Karpas-422 (cell line): Measurements from ENCODE around the gene B4GALT2. TPM values are rescaled to one million over a fixed set of nuclear protein-coding genes. Genes with fewer than 3 reads are reported as not detected.

Experiments used
- DNase-seq: peaks from one replicate; pipeline ENCODE4 v3.0.0-alpha.2; 2015
- H2AFZ ChIP-seq: fragments of 200-600 bp; sonication (generic); 2 replicates; pipeline ENCODE4 v1.6.1; 2014; ENCODE audit warnings: antibody characterized with exemption, low read length, mixed read lengths
- H3K27ac ChIP-seq: fragments of 200-600 bp; sonication (generic); 2 replicates; pipeline ENCODE4 v1.5.1; 2014; ENCODE audit warnings: mild to moderate bottlenecking, low read length, moderate library complexity
- H3K27me3 ChIP-seq: fragments of 200-600 bp; sonication (generic); 2 replicates; pipeline ENCODE4 v1.6.1; 2014; ENCODE audit warnings: low read length, mixed read lengths
- H3K36me3 ChIP-seq: fragments of 200-600 bp; sonication (generic); 2 replicates; pipeline ENCODE4 v1.6.1; 2014; ENCODE audit warnings: low read length, mixed read lengths; ENCODE audit not compliant: insufficient read depth
- H3K4me1 ChIP-seq: fragments of 200-600 bp; sonication (generic); 2 replicates; pipeline ENCODE4 v1.6.1; 2014; ENCODE audit warnings: mild to moderate bottlenecking, low read length, mixed read lengths
- H3K4me2 ChIP-seq: fragments of 200-600 bp; sonication (generic); 2 replicates; pipeline ENCODE4 v1.6.1; 2014; ENCODE audit warnings: low read length, low read depth, mild to moderate bottlenecking; ENCODE audit not compliant: poor library complexity, severe bottlenecking
- H3K4me3 ChIP-seq: fragments of 200-600 bp; sonication (generic); 2 replicates; pipeline ENCODE4 v1.5.1; 2014; ENCODE audit warnings: mild to moderate bottlenecking, antibody characterized with exemption, low read length, mixed read lengths
- H3K79me2 ChIP-seq: fragments of 200-600 bp; sonication (generic); 2 replicates; pipeline ENCODE4 v1.6.1; 2014; ENCODE audit warnings: mild to moderate bottlenecking, low read length, mixed read lengths
- H3K9ac ChIP-seq: fragments of 200-600 bp; sonication (generic); 2 replicates; pipeline ENCODE4 v1.6.0; 2014; ENCODE audit warnings: low read length
- H3K9me2 ChIP-seq: fragments of 200-600 bp; sonication (generic), shearing (Covaris generic); replicated peaks from 2 replicates; pipeline ENCODE4 v1.6.0; 2014; ENCODE audit warnings: mild to moderate bottlenecking, low read length, moderate library complexity; ENCODE audit not compliant: insufficient read depth
- H3K9me3 ChIP-seq: fragments of 300-700, 200-600 bp; sonication (generic); 2 replicates; pipeline ENCODE4 v1.6.1; 2014; ENCODE audit warnings: low read length, mixed read lengths
- H4K20me1 ChIP-seq: fragments of 200-600 bp; sonication (generic); 2 replicates; pipeline ENCODE4 v1.6.1; 2014; ENCODE audit warnings: mild to moderate bottlenecking, antibody characterized with exemption, low read length, low read depth; ENCODE audit not compliant: insufficient read depth
- total RNA-seq: library from RNA; depleted of rRNA; stranded (reverse); fragments of >200 nt; shearing (Covaris generic); gene quantifications from 2 replicates; pipeline ENCODE4 v1.2.3, GENCODE V29; 2014; ENCODE audit warnings: low replicate concordance

B4GALT2 gene
- total RNA-seq, 1 experiment from 2014 or later = 42.9 TPM

DNA sequence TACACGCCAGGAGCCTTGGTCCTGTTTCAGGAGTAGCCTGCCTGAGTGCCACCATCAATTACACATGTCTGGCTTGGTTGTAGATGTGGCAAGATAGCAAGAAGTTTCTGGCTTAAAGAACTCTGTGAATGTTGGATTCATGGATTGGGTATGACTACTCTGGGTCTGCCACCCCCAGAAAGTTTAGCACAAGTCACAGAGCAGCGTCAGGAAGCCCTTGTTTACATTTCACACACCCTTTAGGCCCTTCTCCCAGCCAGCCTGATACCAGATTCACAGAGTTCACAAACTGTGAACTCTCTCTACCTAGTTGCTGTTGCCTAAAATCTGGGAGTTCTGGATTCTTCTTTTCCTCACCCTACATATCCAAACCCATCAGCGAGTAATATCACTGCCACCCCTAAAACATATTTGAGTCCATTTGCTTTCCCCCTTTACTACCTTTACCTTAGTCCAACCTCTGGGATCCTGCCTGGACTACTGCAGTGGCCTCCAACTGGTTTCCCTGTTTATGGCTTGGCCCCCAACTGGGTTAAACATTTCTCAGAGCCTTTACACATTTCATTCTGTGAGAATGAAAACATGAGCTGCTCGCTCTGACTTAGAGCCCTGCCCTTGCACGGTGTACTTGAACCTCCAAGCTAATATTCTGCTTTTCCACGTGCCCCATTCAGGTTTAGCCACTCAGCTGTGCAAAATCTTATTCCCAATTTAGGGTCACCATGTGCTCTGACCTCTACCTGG is 8.3 kb downstream of the B4GALT2 start:
- H3K79me2 ChIP-seq = peaks cover 14% of the 10 kb centered on the region
- no peaks in the 10 kb centered on the region for H4K20me1 ChIP-seq
- H3K27me3 ChIP-seq = no peaks in the 10 kb centered on the region
- no peak for DNase-seq
- H3K36me3 ChIP-seq = no peaks in the 10 kb centered on the region
- no peak overlapping the region for H3K27ac ChIP-seq
- no peak overlapping the region for H3K9ac ChIP-seq
- H3K4me2 ChIP-seq = no peak overlapping the region
- no peak overlapping the region for H3K4me3 ChIP-seq
- no peaks in the 10 kb centered on the region for H3K9me3 ChIP-seq
- H3K4me1 ChIP-seq = peaks cover 16% of the 10 kb centered on the region
- no peaks in the 10 kb centered on the region for H3K9me2 ChIP-seq
- H2AFZ ChIP-seq = no peak overlapping the region

DNA sequence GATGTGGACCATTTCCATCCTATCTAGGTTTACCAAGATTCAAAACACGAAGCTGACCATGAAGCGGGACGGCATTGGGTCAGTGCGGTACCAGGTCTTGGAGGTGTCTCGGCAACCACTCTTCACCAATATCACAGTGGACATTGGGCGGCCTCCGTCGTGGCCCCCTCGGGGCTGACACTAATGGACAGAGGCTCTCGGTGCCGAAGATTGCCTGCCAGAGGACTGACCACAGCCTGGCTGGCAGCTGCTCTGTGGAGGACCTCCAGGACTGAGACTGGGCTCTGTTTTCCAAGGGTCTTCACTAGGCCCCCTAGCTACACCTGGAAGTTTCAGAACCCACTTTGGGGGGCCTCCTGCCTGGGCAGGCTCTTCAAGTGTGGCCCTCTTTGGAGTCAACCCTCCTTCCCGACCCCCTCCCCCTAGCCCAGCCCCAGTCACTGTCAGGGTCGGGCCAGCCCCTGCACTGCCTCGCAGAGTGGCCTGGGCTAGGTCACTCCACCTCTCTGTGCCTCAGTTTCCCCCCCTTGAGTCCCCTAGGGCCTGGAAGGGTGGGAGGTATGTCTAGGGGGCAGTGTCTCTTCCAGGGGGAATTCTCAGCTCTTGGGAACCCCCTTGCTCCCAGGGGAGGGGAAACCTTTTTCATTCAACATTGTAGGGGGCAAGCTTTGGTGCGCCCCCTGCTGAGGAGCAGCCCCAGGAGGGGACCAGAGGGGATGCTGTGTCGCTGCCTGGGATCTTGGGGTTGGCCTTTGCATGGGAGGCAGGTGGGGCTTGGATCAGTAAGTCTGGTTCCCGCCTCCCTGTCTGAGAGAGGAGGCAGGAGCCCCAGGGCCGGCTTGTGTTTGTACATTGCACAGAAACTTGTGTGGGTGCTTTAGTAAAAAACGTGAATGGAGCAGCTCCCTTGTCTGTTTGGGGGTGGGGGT is 11.5 kb downstream of the B4GALT2 start:
- H4K20me1 ChIP-seq = no peaks in the 10 kb centered on the region
- H3K9ac ChIP-seq = peak overlapping the region; percentile 79
- peak; percentile 68 for DNase-seq
- 0 out of 2 replicates have a peak overlapping the region, but pooled peaks have one; percentile 77 for H2AFZ ChIP-seq
- peaks cover 3% of the 10 kb centered on the region; the same call in 1 of the 2 replicates for H3K79me2 ChIP-seq
- H3K9me2 ChIP-seq = no peaks in the 10 kb centered on the region
- peak overlapping the region; percentile 83 for H3K4me2 ChIP-seq
- no peaks in the 10 kb centered on the region for H3K36me3 ChIP-seq
- no peaks in the 10 kb centered on the region for H3K27me3 ChIP-seq
- H3K4me1 ChIP-seq = peaks cover 47% of the 10 kb centered on the region
- H3K27ac ChIP-seq = peak overlapping the region; percentile 81
- peak overlapping the region; percentile 85 for H3K4me3 ChIP-seq
- H3K9me3 ChIP-seq = no peaks in the 10 kb centered on the region

GRCh38 chr1:43991200-43991475 is 12.1 kb downstream of the B4GALT2 start:
- no peaks in the 10 kb centered on the region for H4K20me1 ChIP-seq

DNA sequence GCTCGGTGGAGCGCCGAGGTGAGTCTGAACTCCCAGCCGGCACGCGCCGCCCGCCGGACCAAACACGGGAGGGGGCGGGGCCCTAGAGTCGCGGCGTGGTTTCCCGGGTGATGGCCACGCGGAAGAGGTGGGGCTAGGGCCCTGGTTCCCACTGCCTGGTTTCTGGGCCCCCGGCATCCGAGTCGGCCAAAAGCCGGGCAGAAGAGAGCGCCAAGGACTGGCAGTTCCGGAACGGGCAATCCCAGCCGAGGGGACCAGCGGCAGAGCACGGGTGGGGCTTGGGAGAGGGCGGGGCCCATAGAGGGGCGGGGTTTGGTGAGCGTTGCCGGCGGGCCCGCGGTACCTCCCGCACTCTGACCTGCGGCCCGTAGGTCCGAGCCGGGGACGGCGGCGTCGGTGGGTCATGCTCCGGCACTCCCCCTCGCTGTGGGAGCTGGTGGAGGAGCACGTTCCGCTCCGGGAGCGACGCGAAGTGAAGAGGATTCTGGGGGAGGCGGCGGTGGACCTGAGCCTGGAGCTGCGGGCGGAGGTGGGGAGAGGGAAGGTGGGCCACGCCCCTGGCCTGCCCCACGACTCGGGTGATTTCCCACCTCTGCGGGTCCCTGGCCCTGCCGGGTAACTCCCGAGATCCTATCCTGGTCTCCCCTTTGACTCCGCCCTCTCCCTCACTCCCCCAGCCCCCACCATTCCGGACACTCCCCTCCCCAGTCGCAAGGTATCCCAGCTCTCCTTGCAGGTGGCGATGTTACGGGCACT is 12.6 kb downstream of the B4GALT2 start, which contains the start of gene CCDC24:
CCDC24 (plus strand) TSS at position 124 of the 756 bp plus-strand sequence; CDS start at position 404, 280 bp downstream.
- Histone ChIP-seq H3K27me3 (no peaks in the 10 kb centered on the region), H3K27ac (peak within 1 kb of the TSS; percentile 81), H3K79me2 (peaks cover 3% of the 10 kb centered on the region; the same call in 1 of the 2 replicates), H3K9me3 (no peaks in the 10 kb centered on the region), H4K20me1 (no peaks in the 10 kb centered on the region), H3K4me1 (peaks cover 48% of the 10 kb centered on the region), H3K9me2 (no peaks in the 10 kb centered on the region), H3K9ac (peak within 1 kb of the TSS; percentile 79), H3K36me3 (no peaks in the 10 kb centered on the region), H2AFZ (peak within 1 kb of the TSS; percentile 77; the same call in 1 of the 2 replicates), H3K4me3 (peak within 1 kb of the TSS; percentile 85), H3K4me2 (peak within 1 kb of the TSS; percentile 83)
- peak; percentile 96 for DNase-seq

More at GRCh38 chr1:43991200-43991475, 12.1 kb downstream of the B4GALT2 start:
- H3K27me3 ChIP-seq = no peaks in the 10 kb centered on the region
- peak overlapping the region; percentile 79 for H3K9ac ChIP-seq
- peak overlapping the region; percentile 77; the same call in 1 of the 2 replicates for H2AFZ ChIP-seq
- H3K27ac ChIP-seq = peak overlapping the region; percentile 81
- H3K79me2 ChIP-seq = peaks cover 3% of the 10 kb centered on the region; the same call in 1 of the 2 replicates
- H3K4me1 ChIP-seq = peaks cover 48% of the 10 kb centered on the region
- H3K36me3 ChIP-seq = no peaks in the 10 kb centered on the region
- H3K4me2 ChIP-seq = peak overlapping the region; percentile 83
- H3K9me3 ChIP-seq = no peaks in the 10 kb centered on the region
- no peak for DNase-seq
- peak overlapping the region; percentile 85 for H3K4me3 ChIP-seq
- H3K9me2 ChIP-seq = no peaks in the 10 kb centered on the region

DNA sequence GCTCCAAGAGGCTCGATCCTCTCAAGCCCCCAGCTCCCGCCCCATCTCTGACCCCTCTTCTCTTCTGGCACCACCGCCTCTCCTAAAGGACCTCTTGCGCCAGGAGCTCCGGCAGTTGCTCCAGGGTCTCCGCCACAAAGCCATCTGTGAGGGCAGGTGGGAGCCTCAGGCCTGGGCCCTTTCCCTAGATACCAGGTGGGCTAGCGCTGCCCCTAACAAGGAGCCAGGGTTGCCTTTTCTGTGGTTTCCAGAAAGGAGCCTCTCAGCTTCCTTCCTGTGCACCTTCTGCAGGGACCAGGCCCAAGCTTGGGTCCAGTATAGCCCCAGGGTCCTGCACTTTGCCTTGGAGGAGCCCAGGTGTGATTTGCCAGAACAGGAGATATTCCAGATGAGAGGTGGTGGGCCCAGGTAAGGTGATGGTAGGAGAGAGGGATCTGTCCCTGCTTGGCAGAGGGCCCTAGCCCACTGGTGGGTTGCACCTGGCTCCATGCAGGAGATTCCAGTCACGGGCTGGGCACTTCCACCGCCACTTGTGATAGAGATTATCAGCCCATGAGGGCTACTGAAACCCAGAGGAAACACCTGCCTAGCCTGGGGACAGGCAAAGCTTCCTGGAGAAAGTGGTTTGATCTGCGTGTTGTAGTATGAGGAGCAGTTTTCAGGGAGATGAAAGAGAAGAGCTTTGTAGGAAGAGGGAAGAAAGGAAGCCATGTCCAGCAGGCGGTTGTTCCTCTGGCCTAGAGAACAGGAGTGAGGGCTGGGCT is 13.4 kb downstream of the B4GALT2 start:
- no peaks in the 10 kb centered on the region for H3K9me3 ChIP-seq
- no peaks in the 10 kb centered on the region for H3K9me2 ChIP-seq
- no peaks in the 10 kb centered on the region for H4K20me1 ChIP-seq
- H3K79me2 ChIP-seq = peaks cover 3% of the 10 kb centered on the region; the same call in 1 of the 2 replicates
- no peak for DNase-seq
- H3K27ac ChIP-seq = peak overlapping the region; percentile 81
- H3K9ac ChIP-seq = peak overlapping the region; percentile 79
- H3K27me3 ChIP-seq = no peaks in the 10 kb centered on the region
- no peaks in the 10 kb centered on the region for H3K36me3 ChIP-seq
- H3K4me2 ChIP-seq = peak overlapping the region; percentile 83
- H3K4me3 ChIP-seq = peak overlapping the region; percentile 85
- peaks cover 48% of the 10 kb centered on the region for H3K4me1 ChIP-seq
- H2AFZ ChIP-seq = no peak overlapping the region

DNA sequence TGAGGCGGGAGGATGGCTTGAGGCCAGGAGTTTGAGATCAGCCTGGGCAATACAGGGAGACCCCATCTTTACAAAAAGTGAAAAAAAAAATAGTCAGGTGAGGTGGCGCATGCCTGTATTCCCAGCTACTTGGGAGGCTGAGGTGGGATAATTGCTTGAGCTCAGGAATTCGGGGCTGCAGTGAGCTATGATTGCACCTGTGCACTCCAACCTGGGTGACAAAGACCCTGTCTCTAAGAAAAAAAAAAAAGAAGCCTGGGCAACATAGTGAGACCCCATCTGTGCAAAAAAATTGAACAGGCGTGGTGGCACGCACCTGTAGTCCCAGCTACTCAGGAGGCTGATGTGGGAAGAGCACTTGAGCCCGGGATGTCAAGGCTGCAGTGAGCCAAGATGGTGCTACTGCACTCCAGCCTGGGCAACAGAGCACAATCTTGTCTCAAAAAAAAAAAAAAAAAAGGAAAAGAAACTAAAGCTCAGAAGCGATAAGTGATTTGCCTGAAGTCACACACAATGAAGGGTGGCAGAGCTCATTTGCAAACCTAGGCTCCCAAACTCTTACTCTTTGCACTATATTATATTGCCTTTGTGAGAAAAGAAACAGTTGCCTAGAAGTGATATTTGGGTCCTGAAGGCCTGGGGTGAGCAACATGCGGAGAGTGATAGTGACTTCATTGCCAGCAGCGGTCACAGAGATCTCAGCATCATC is 14.3 kb downstream of the B4GALT2 start:
- Histone ChIP-seq H3K9me3 (no peaks in the 10 kb centered on the region), H2AFZ (no peak overlapping the region), H3K79me2 (peaks cover 3% of the 10 kb centered on the region; the same call in 1 of the 2 replicates), H3K4me2 (peak overlapping the region; percentile 83), H3K27ac (peak overlapping the region; percentile 81), H3K9ac (peak overlapping the region; percentile 37; the same call in 1 of the 2 replicates), H3K4me1 (peaks cover 48% of the 10 kb centered on the region), H3K4me3 (peak overlapping the region; percentile 23; the same call in 1 of the 2 replicates), H3K36me3 (no peaks in the 10 kb centered on the region), H4K20me1 (no peaks in the 10 kb centered on the region), H3K9me2 (no peaks in the 10 kb centered on the region), H3K27me3 (no peaks in the 10 kb centered on the region)
- DNase-seq = peak; percentile 74

- H3K36me3 ChIP-seq = no peaks in the 10 kb centered on the region
Measured at GRCh38 chr1:43994071-43994470, 15.1 kb downstream of the B4GALT2 start.

More at GRCh38 chr1:43994071-43994470, 15.1 kb downstream of the B4GALT2 start:
- H3K9me2 ChIP-seq = no peaks in the 10 kb centered on the region
- DNase-seq = no peak
- H3K79me2 ChIP-seq = peaks cover 3% of the 10 kb centered on the region; the same call in 1 of the 2 replicates
- no peaks in the 10 kb centered on the region for H3K27me3 ChIP-seq
- no peaks in the 10 kb centered on the region for H3K9me3 ChIP-seq
- peak overlapping the region; percentile 37; the same call in 1 of the 2 replicates for H3K9ac ChIP-seq
- peaks cover 48% of the 10 kb centered on the region for H3K4me1 ChIP-seq
- H2AFZ ChIP-seq = no peak overlapping the region
- no peaks in the 10 kb centered on the region for H4K20me1 ChIP-seq
- peak overlapping the region; percentile 81 for H3K27ac ChIP-seq
- H3K4me2 ChIP-seq = peak overlapping the region; percentile 83
- peak overlapping the region; percentile 23; the same call in 1 of the 2 replicates for H3K4me3 ChIP-seq
